Measurements from ENCODE around the gene CRYGN. TPM values are rescaled to one million over a fixed set of nuclear protein-coding genes. Genes with fewer than 3 reads are reported as not detected.

The CRYGN gene
- polyA plus RNA-seq, 1 of the 3 experiments (the other 2 are of a cell fraction), result not detected

DNA sequence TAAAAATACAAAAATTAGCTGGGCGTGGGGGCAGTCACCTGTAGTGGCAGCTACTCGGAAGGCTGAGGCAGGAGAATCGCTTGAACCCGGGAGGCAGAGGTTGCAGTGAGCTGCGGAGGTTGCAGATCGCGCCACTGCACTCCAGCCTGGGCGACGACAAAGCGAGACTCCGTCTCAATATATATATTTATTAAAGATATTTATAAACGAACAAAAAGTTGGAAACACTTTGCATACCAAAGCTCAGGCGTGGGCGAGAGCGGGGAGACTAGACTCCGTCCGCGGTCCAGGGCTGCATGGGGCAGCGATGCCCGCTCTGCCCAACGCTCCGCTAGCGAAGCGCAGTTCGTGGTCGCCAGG, 7.9 kb upstream of the CRYGN start:
- Histone ChIP-seq H3K4me1 (ENCODE audit: control insufficient read depth in 1 of 2, insufficient read depth in 2 of 2, low read depth in 1 of 2, low read length in 1 of 2) (no peaks in the 10 kb centered on the region; a peak in 1 of 4 replicates), H3K9me3 (no peaks in the 10 kb centered on the region), H2AFZ (ENCODE audit: low read depth) (no peak overlapping the region), H3K4me3 (ENCODE audit: low read depth in 2 of 2, low read length in 1 of 2) (no peak overlapping the region), H3K9me2 (no peaks in the 10 kb centered on the region), H4K20me1 (ENCODE audit: insufficient read depth) (no peaks in the 10 kb centered on the region), H3K36me3 (replicated peaks in 1 of 2; ENCODE audit: control insufficient read depth in 1 of 2, insufficient read depth in 2 of 2, low read length in 1 of 2) (no peaks in the 10 kb centered on the region), H3K79me2 (ENCODE audit: insufficient read depth) (no peaks in the 10 kb centered on the region), H3K9ac (no peak overlapping the region), H3F3A (replicated peaks; ENCODE audit: insufficient read depth) (no peaks in the 10 kb centered on the region), H3K4me2 (no peak overlapping the region), H3K27me3 (ENCODE audit: insufficient read depth) (no peaks in the 10 kb centered on the region), H3K27ac (ENCODE audit: low read depth in 2 of 2, low read length in 1 of 2) (no peak overlapping the region)
- POLR2A ChIA-PET, result no interaction called here
- WGBS (ENCODE audit: low lambda C conversion rate), result 95% methylated on average over 26 of the region's 26 CpGs
- no peak for DNase-seq
- CTCF ChIA-PET, result interaction anchor here (0.6 to 7.5 kb wide), 29 partner anchors 9 to 311 kb away, joined by 3 to 126 read pairs (median 6); partner anchors contain the start of genes CRYGN and WDR86
- TF ChIP-seq EP300 (IDR thresholded peaks at IDR 0.05; ENCODE audit: borderline replicate concordance in 1 of 2, low read depth in 1 of 2, low read length in 1 of 2) (no peak), EZH2phosphoT487 (IDR thresholded peaks at IDR 0.05; ENCODE audit: borderline replicate concordance, low read depth) (no peak), FOXM1 (IDR thresholded peaks at IDR 0.05; ENCODE audit: low read depth) (no peak), RAD21 (IDR thresholded peaks at IDR 0.05; ENCODE audit: low read length) (no peak), RCOR1 (IDR thresholded peaks at IDR 0.05; ENCODE audit: low read length) (no peak), FOXJ3 (CRISPR knock-in tag; IDR thresholded peaks at IDR 0.05) (no peak), TEAD4 (IDR thresholded peaks at IDR 0.05; ENCODE audit: borderline replicate concordance, insufficient read depth) (no peak)

DNA sequence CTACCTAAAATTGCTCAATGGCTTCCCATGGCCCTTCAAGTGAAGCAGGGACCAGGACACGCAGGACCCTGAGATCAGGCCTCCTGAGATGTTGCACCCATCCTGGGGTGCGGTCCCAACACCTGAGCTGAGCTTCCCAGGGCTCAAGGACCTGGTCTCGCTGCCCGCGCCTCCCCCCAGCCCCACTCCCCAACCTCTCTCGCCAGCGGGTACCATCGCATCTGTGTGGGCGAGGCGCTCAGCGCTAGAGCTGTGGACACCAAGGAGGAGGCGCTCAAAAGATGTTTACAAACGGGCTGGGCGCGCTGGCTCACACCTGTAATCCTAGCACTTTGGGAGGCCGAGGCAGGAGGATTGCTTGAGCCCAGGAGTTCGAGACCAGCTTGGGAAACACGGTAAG, 7.4 kb upstream of the CRYGN start:
- no peak overlapping the region for H3K27ac ChIP-seq (ENCODE audit: low read depth in 2 of 2, low read length in 1 of 2)
- no peak overlapping the region for H3K4me2 ChIP-seq
- no peak overlapping the region for H3K9ac ChIP-seq
- H3K9me2 ChIP-seq, result no peaks in the 10 kb centered on the region
- no peak overlapping the region for H2AFZ ChIP-seq (ENCODE audit: low read depth)
- H3K4me3 ChIP-seq (ENCODE audit: low read depth in 2 of 2, low read length in 1 of 2), result no peak overlapping the region
- H4K20me1 ChIP-seq (ENCODE audit: insufficient read depth), result no peaks in the 10 kb centered on the region
- DNase-seq, result no peak
- no peaks in the 10 kb centered on the region; a peak in 1 of 4 replicates for H3K4me1 ChIP-seq (ENCODE audit: control insufficient read depth in 1 of 2, insufficient read depth in 2 of 2, low read depth in 1 of 2, low read length in 1 of 2)
- no peaks in the 10 kb centered on the region for H3F3A ChIP-seq (replicated peaks; ENCODE audit: insufficient read depth)
- ChIA-PET POLR2A (interaction anchor here (0.7 kb wide), 1 partner anchor 863 kb away, joined by 3 read pairs; no protein-coding TSS in a partner anchor), CTCF (interaction anchor here (1.0 to 7.5 kb wide), 14 partner anchors 9 to 312 kb away, joined by 3 to 126 read pairs (median 8); partner anchors contain the start of genes CRYGN and WDR86)
- 92% methylated on average over 18 of the region's 18 CpGs for WGBS (ENCODE audit: low lambda C conversion rate)
- no peaks in the 10 kb centered on the region for H3K36me3 ChIP-seq (replicated peaks in 1 of 2; ENCODE audit: control insufficient read depth in 1 of 2, insufficient read depth in 2 of 2, low read length in 1 of 2)
- no peaks in the 10 kb centered on the region for H3K9me3 ChIP-seq
- H3K27me3 ChIP-seq (ENCODE audit: insufficient read depth), result no peaks in the 10 kb centered on the region
- TF ChIP-seq MXI1 (IDR thresholded peaks at IDR 0.05; ENCODE audit: low read depth, low read length), result no peak
- TF ChIP-seq TEAD4 (IDR thresholded peaks at IDR 0.05; ENCODE audit: borderline replicate concordance, insufficient read depth), result no peak
- no peak for TF ChIP-seq RXRA (IDR thresholded peaks at IDR 0.05; ENCODE audit: borderline replicate concordance, low read depth)
- TF ChIP-seq EZH2phosphoT487 (IDR thresholded peaks at IDR 0.05; ENCODE audit: borderline replicate concordance, low read depth), result no peak
- no peak for TF ChIP-seq POLR2AphosphoS5 (IDR thresholded peaks at IDR 0.05; ENCODE audit: low read depth, low read length)
- TF ChIP-seq FOXM1 (IDR thresholded peaks at IDR 0.05; ENCODE audit: low read depth), result no peak
- TF ChIP-seq, protein P1, sequence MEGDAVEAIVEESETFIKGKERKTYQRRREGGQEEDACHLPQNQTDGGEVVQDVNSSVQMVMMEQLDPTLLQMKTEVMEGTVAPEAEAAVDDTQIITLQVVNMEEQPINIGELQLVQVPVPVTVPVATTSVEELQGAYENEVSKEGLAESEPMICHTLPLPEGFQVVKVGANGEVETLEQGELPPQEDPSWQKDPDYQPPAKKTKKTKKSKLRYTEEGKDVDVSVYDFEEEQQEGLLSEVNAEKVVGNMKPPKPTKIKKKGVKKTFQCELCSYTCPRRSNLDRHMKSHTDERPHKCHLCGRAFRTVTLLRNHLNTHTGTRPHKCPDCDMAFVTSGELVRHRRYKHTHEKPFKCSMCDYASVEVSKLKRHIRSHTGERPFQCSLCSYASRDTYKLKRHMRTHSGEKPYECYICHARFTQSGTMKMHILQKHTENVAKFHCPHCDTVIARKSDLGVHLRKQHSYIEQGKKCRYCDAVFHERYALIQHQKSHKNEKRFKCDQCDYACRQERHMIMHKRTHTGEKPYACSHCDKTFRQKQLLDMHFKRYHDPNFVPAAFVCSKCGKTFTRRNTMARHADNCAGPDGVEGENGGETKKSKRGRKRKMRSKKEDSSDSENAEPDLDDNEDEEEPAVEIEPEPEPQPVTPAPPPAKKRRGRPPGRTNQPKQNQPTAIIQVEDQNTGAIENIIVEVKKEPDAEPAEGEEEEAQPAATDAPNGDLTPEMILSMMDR (IDR thresholded peaks at IDR 0.05), result no peak
- TF ChIP-seq, protein P2, sequence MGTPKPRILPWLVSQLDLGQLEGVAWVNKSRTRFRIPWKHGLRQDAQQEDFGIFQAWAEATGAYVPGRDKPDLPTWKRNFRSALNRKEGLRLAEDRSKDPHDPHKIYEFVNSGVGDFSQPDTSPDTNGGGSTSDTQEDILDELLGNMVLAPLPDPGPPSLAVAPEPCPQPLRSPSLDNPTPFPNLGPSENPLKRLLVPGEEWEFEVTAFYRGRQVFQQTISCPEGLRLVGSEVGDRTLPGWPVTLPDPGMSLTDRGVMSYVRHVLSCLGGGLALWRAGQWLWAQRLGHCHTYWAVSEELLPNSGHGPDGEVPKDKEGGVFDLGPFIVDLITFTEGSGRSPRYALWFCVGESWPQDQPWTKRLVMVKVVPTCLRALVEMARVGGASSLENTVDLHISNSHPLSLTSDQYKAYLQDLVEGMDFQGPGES (IDR thresholded peaks at IDR 0.05; ENCODE audit: low read depth, low read length), result no peak
- TF ChIP-seq, protein P3, sequence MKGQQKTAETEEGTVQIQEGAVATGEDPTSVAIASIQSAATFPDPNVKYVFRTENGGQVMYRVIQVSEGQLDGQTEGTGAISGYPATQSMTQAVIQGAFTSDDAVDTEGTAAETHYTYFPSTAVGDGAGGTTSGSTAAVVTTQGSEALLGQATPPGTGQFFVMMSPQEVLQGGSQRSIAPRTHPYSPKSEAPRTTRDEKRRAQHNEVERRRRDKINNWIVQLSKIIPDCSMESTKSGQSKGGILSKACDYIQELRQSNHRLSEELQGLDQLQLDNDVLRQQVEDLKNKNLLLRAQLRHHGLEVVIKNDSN (IDR thresholded peaks at IDR 0.05; ENCODE audit: borderline replicate concordance, low read depth), result no peak
- no peak for TF ChIP-seq FOXJ3 (CRISPR knock-in tag; IDR thresholded peaks at IDR 0.05)
- no peak for TF ChIP-seq CHD2 (IDR thresholded peaks at IDR 0.05; ENCODE audit: low read length, partially characterized antibody)
- H3K79me2 ChIP-seq (ENCODE audit: insufficient read depth), result no peaks in the 10 kb centered on the region

Measured in SK-N-SH (cell line).